GM21825 (cell line): ENCODE measurements around the gene MYO7B.
"Not testable (repeated sequence)": the region's sequence is repeated elsewhere in the genome, so short reads cannot be mapped to it uniquely, and the experiment has no call there.

ENCODE experiments used
- ATAC-seq: cut with Tn5 transposase; IDR thresholded peaks from one replicate; pipeline ENCODE4 v1.9.1; 2021; ENCODE audit warnings: mild to moderate bottlenecking, moderate library complexity; ENCODE audit not compliant: unreplicated experiment

MYO7B gene

DNA sequence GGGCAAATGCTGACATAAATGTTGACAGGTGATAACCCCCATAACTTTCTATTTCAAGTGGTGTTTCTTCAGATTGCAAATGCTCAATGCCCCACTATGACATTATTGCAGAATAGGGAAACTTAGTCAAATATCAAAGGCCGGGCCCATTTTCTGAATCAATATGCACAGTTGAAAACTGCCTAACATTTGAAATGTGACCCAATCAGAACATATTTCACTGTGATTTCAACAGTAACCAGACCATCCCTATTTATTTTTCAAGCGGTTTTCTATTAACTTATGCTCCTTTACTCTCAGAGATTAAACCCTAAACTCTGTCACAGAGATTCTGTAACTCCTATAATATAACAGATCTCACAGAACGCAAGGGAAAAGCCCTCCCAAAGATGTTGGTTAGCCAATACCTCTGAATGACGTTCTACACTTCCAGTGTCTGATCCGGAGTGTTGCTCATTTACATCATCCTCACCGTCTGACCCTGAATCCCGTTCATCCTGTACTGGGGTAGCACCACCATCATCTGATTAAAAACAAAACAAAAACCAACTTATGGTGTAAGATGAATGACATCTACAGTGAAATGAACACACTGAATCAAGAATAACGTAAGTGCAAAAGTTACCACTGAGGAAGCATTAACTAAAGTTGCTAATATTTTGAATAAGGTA is 12.1 kb upstream of the MYO7B start:
- no peak for ATAC-seq

DNA sequence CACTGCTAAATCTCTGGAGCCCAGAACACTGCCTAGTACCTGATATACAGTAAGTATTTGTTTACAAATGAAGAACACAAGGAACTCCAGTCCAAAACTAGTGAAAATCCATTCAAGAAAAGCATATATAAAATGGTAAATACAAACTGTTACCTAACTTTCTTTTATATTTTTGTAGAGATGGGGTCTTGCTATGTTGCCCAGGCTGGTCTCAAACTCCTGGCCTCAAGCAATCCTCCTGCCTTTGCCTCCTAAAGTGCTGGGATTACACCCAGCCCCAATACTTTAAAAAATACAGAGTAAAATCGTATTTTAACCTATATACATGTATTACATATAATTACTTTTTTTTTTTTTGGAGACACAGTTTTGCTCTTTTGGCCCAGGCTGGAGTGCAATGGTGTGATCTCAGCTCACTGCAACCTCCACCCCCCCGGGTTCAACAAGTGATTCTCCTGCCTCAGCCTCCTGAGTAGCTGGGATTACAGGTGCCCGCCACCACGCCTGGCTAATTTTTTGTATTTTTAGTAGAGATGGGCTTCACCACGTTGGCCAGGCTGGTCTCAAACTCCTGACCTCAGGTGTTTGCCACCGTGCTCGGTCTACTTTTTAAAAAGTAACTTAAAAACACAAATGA is 11.2 kb upstream of the MYO7B start:
- ATAC-seq, result not testable (repeated sequence)

DNA sequence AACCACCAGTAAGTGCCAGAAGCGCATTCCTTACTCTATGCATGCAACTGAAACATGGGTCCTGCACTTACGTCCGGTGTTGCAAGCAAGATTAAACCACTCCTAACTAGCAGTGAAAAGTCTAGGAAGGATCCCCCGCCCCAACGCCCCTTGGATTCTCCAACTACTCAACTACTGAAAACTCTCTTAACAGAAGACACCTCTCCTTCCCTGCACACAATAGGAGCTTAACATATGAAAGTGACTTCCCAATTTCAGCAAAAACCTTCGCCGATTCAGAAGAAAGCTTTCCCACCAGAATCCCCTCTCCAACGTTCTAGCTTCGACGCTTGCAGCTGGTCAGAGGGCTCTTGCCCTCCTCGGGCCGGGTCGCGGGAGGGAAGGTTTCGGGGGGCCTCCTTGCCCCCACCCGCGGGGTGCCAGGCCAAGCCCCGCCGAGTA is 9.8 kb upstream of the MYO7B start:
- peak; percentile 20 for ATAC-seq

DNA sequence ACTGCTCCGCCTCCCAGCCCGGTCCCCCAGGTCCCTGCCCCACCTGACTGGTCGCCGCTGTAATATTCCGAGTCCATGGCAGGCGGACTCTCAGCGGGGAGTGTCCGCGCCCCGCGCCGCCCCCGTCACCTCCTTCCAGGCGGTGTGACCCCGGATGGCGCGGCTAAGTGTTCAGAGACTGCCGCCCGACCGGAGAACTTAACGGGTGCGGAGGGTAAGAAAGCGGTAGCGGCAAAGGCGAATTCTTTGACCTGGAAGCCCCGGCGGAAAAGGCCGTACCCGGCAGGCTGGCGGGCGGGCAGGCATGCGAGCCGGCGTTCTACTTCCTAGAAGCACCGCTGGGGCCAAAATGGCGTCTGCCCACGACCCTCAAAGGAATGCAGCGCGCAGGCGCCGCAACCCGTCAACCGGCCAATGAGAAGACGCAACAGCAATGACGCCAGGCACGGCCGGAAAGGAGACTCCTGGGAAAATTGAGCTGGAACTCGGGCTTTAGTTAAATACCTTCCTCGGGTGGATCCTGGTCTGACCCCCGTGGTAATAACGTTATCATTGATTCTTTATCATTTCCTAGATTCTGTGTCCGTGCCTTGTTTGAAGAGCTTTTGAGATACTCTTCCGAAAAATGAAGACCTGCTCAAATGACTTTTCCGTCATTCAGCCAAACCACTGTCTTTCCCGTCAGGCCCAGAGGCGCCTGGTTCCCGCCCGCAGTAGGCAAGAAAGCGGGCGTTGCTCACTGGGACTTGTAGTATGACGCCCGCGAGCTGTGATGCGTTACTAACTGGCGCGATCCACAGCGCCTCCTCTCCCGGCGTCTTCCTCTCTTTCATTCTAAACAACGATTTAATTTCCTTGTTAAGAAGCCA is 9.1 kb upstream of the MYO7B start, which contains the start of gene IWS1:
IWS1 (minus strand) TSS at position 358 of the 869 bp plus-strand sequence; CDS start at position 77, 281 bp downstream.
- ATAC-seq, result peak; percentile 77

DNA sequence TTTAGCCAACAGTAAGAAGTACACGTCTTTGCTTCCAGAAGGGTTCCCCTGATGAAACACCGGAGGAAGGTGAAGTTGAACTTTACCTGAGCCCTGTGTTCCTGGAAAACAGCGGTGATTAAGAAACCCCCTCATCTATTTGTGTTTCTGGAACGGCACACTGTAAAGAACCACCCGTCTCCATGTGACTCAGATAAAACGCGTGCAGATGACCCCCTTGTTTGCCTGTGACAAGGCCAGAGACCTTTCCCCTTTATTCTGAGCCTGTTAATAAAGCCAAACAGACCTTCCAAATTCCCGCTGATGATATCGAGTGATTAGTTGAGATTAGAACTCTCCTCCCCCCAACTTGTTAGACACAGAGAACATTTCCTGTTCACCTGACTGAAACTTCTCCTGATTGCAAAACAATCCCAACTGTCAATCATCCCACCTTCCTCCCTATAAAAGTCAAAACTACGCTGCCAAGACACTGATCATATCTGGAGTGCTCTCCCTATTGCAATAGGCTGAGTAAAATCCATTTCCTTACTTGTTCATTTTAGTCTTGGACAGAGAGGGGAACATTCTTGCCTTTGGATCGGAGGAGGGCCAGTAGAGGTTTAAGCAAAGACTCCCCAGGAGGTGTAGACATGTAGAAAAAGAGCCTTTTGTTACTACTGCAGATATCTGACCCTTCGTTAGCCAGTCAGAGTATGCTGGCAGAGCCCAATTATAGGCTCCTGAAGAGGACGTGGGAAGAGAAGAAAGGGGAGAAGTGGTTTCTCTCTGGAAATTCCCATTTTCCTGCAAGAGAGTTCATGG is 8.3 kb upstream of the MYO7B start:
- ATAC-seq, result peak; percentile 16

DNA sequence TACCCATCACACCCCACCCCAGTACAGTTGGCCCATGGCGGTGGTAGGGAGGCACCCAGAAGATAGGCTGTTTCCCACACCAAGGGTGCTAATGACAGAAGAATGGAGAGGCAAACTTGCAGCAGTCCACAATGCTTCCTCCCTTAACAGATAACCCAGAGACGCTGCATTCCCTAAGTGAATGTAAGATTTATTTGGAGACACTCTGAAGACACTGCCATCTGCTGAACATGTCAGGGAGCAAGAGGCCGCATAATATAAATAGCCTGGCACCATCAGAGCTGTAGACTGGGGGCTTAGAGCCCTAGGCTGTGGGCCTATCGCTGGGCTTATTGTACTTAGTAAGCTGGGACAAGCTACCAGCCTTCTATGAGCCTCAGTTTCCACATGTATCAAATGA is 7.0 kb upstream of the MYO7B start:
- no peak for ATAC-seq

DNA sequence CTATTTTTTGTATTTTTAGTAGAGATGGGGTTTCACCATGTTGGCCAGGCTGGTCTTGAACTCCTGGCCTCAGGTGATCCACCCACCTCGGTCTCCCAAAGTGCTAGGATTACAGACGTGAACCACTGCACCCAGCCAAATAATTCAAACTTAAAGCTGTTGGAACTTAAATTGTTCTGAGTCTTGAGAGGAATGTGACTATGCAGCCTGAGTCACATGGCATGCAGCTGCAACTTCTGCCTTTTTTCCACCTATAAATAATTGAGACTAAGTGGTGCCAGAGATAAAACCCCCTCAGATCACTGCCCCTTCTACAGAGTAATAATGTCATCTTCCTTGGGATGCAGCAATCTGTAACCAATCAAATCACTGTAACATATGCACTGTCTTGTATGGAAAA is 6.1 kb upstream of the MYO7B start:
- ATAC-seq, result not testable (repeated sequence)

DNA sequence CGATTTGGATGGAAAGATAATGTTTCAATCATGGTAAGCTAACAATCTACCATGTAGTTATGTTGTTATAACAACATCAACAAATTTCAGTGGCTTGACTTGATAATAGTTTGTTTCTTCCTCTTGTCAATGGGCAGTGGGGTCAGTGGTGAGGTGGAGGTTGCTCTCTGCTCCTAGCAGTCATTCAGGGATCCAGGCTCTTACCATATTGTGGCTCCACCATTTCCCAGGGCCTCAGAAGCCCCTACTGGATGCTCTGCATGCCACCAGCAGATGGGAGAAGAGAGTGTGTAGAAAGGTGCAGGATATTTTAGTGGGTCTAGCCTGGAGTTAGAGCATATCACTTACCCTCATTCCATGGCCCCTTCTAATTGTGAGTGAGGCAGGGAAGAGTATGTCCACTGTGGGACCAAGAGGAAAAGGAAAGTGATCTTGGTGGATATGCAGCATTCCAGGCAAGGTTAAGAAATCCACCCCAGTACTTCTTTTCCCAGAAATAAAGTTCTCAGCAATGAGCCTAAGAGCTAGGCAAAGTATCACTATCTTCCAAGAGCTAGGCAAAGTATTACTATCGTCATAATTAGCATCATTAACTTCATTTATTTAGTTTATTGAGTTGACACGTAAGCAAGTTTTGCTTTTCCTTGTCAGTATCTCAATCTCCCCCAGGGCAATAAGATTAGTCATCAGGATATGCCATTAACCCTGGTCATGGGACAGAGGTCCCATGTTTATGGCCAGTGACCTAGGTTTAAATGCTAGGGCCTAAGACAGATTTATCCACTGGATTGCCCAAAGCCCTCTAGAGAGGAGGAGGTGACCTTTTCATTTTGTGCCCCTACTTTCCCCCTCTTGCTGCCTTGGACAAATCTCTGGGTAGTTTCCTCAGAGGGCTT is 5.0 kb upstream of the MYO7B start:
- ATAC-seq, result no peak

DNA sequence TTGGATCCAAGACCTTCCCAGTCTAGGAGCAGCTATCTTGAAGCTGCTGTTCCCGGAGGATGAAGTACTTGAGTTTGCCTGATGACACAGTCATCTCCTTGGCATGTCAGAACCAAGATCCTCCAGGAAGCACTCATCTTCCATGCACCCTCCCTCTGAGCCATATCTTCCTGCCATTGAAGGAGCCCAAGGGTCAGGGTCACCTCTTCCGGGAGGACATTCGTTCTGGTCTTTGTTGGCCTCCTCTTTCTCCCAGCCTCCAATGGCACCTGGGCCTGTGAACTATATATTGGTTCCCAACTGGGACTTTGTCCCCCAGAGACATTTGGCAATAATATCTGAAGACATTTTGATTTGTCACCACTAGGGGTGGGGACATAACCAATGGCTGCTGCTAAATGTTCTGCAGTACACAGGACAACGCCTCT is 4.2 kb upstream of the MYO7B start:
- no peak for ATAC-seq

DNA sequence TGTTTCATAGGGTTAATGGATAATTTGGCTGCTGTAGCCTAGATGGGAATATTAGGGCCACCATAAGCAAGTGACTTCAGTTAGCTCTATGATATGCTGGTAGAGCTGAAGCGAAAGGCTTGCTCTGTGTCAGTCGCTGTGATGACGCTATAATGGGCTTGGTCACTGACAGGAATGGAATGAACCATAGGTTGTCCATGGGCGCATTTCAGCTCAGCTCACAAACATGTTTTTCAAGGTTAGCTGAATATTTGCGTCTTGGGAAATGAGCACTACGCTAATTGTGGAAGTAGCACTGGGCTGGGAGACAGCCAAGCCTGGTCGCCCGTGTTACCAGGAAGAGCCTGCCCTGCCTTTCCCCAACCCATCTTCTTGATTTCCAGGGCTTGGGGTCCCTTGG is 3.2 kb upstream of the MYO7B start:
- ATAC-seq, result no peak

DNA sequence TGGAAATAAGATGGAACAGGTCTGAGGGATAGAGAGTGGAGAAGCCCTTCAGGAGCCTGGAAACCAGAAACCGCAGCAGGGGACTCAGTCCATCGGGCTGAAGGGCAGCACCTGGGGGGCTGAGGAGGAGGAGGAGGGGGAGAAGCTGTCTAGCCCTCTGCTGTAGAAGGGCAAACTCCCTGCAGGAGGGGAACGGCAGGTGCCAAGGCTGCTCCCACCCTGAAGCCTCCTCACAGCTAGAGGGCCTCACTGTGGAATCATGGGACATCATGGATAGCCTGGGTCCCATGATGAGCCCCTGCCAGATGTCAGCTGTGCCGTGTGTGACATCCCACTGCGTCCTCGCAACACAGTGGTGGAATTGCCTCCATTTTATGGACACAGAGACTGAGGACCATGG is 435 bp downstream of the MYO7B start:
- ATAC-seq, result no peak

DNA sequence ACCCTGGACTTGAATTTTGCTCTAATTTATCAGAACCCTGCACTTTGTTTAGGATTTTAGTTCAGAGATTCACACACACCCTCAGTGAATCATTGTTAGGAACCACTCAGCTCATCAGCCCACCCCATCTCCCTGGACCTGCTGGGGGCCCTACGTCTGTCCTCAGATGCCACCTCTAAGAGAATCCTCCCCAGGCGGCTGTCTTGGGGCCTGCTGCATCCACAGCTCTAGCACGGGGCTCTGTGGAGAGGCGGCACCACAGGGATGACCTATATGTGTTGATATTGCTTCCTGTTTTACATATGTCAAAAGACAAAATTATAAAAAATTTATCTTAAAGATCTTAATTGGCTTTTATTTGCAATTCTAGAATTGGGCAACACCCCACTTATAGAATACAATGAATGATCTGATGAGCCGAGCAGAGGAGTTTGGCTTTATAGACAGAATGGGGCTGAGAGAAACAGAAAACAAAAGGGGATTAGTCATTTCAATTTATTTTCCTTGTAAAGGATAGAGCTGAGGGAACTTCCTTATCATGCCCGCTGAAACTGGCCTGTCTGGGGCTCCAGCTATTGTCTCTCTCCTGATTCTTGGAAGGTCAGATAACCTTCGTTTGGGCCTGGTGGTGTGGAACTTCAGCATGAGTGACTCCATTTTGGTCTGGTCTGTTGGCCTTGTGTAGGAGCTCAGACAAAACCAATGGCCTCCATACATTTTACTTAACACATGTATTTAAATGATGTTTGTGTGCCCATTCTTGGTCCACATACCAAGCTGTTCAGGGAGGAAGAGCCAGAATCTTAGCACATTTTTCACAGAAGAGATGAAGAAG is 1.4 kb downstream of the MYO7B start:
- ATAC-seq, result no peak

DNA sequence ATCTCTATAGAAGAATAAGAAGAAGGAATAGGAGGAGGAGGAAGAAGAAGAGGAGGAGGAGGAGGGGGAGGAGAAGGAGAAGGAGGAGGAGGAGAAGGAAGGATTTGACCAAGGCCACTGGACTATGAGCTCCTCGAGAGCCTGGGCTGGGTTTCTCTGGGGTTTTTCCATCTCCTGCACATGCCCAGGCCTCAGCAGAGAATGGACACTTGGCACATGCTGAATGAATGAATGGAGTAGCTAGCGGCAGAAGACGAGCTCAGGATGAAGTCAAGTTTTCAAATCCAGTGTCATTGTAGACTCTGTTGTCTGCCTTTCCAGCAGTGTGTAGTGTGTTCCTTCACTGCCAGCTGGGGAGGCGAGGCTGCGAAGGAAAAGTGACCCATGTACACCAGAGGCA is 2.2 kb downstream of the MYO7B start:
- no peak for ATAC-seq

DNA sequence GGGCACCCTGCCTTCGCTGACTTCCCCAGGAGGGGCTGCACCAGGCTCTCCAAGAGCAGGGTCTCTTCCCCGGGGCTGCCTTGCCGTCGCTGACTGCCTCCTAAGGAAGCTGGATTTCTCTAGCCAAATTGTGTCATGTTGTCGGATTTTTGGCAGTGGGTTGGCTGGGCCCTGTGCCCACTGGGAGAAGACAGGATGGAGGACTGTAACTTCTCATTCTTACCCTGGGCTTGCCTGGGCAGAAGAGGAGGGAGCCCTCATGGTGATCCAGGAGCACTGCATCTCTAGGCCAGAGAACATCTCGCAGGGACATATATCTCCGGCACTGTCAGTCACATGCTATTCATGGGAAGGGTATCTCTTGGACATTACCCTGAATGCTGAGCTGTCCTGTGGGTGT is 6.3 kb downstream of the MYO7B start:
- no peak for ATAC-seq

DNA sequence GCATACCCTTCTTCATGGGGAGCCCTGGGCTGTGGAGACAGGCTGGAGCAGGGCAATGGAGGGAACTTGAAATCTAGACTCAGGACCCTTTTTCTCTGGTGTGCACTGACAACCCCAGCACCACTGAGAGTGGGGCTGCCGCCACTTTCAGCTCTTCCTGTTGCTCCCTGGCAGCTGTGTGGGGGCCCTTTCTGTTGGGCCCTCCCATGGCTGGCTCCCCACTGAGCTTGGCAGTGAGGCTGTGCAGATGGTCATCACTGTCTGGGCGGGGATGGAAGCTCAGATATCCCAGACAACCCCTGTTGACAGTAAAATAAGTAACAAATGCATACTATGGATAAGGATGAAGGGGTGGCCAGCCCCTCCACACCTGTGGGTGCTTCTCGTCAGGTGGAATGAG is 6.7 kb downstream of the MYO7B start:
- ATAC-seq, result no peak

DNA sequence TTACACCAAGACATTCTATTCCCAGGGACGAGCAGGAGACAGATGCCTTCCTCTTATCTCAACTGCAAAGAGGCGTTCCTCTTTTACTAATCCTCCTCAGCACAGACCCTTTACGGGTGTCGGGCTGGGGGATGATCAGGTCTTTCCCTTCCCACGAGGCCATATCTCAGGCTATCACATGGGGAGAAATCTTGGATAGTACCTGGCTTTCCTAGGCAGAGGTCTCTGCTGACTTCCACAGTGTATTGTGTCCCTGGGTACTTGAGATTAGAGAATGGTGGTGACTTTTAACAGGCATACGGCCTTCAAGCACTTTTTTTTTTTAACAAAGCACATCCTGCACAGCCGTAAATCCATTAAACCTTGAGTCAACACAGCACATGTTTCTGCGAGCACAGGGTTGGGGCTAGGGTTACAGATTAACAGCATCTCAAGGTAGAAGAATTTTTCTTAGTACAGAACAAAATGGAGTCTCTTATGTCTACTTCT is 7.6 kb downstream of the MYO7B start:
- ATAC-seq, result not testable (repeated sequence)

DNA sequence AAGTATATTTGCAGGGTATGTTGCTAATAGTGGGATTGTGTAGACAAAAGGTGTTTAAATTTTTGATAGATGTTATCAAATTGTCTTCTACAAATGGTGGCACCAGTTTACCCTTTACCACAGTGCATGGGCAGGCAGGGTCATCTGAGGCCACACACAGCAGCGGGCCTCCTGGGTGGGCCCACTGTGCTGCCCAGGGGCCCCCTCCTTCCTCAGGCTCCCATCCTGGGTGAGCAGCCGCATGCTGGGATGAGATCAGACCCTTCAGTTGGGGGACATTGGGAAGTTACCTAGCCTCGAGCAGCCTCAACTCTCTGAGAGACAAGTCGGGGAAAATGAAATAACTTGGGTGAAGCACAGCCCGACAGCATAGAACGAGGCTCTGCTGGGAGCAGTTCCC is 9.7 kb downstream of the MYO7B start:
- no peak for ATAC-seq

DNA sequence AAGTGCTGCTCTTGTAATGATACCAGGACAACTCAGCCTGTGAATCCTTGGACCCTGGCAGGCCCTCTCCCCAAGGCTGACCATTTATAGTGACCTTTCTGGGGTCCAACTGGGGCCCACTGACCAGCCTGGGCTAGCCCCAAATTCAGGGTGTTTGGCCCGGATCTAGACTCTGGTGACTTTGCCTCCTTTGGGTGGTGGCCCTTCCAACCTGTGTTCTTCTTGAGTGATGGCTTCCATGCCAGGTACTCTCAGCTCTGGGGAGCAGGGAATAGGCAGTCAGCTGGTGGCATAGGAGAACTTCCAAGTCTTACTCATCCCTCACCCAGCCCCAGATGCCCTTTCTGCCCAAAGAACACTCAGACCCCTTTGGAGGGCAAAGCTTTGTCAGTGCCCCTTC is 10.3 kb downstream of the MYO7B start:
- no peak for ATAC-seq

DNA sequence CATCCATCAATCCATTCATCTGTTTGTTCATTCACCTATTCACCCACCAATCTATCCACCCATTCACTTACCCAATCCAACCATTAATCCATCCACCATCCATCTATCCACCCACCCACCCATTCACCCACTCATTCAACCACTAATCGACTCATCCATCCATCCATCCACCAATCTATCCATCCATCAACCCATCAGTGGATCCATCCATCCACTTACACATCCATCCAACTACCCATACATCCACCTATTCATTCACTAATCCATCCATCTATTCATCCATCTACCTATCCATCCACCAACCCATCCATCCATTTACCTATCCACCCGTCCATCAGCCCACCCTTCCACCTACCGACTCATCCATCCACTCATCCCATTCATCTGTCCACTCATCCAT is 11.3 kb downstream of the MYO7B start:
- ATAC-seq, result no peak
